Activated naive CD8-positive, alpha-beta T cell treated with anti-CD3 and anti-CD28 coated beads, Interleukin-2, amount 10 ng/mL, durations not matched to agents 7 days and 5 days (primary cell): ENCODE results near the gene THSD1. TPM values are rescaled to one million over a fixed set of nuclear protein-coding genes. Genes with fewer than 3 reads are reported as not detected.
"Not testable (repeated sequence)": the region's sequence is repeated elsewhere in the genome, so short reads cannot be mapped to it uniquely, and the experiment has no call there.

Source experiments
- ATAC-seq: fragments of 150-1000 bp; cut with Tn5 transposase; one replicate; pipeline ENCODE4 v1.10.0; 2021; ENCODE audit warnings: low read depth, moderate library complexity
- POLR2A ChIA-PET: fragments of 350-600 bp; sonication (Branson Sonifier 250); formaldehyde crosslinking; loops from one replicate; lab custom pipeline; 2021; ENCODE audit warnings: antibody characterized with exemption; lab: Charles Lee
- DNase-seq: peaks from one replicate; pipeline ENCODE4 v3.0.0; 2021
- H3K27ac Mint-ChIP-seq: one replicate; pipeline ENCODE4 v1.8.0; 2022; ENCODE audit warnings: mild to moderate bottlenecking, mixed read lengths
- H3K27me3 Mint-ChIP-seq: one replicate; pipeline ENCODE4 v1.8.0; 2022; ENCODE audit warnings: mild to moderate bottlenecking, moderate library complexity, mixed read lengths
- H3K36me3 Mint-ChIP-seq: one replicate; pipeline ENCODE4 v1.8.0; 2021; ENCODE audit warnings: mild to moderate bottlenecking, mixed read lengths
- H3K4me1 Mint-ChIP-seq: one replicate; pipeline ENCODE4 v1.8.0; 2021; ENCODE audit warnings: mixed read lengths
- H3K4me3 Mint-ChIP-seq: one replicate; pipeline ENCODE4 v1.8.0; 2022; ENCODE audit warnings: mild to moderate bottlenecking, moderate library complexity, mixed read lengths
- H3K9me3 Mint-ChIP-seq: one replicate; pipeline ENCODE4 v1.8.0; 2021; ENCODE audit warnings: mixed read lengths
- total RNA-seq, 2 experiments: library from RNA; stranded (reverse); gene quantifications; one replicate each; pipeline ENCODE4 v1.2.3, GENCODE V29; 2021

THSD1 gene
- total RNA-seq, 2 experiments from 2014 or later: 0.47 to 0.54 TPM

DNA sequence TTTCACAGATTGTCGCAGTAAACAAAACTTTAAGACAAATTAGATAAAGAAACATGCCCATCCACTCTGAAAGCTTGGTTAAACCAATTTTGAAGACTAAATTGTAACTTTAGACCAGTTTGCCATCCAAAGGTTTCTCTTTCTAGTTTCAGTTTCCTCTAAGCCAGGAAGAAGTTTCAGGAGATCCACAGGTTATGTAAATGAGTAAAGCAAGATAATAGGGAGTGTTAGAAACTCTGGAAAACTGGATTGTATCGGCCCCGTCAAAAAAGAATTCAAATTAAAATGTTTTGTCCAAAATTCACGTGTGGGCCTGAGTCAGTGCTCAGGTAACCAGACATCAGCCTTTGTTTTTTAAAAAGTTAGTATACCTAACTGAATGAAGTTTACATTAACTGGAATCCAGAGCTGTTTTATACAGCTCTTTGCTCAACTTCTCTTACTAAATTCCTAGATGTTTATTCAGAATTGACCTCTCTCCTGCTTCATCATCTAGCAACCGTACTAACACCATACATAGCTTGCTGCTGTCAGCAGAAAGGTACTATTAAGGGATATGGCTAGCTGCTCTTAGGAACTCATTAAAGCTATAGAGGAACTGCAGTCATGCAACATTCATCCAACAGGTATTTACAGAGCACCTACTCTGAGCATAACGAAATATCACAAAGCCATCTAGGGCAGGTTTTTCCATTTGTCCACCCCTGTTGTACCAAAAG lies 43.6 kb downstream of the THSD1 start:
- H3K9me3 Mint-ChIP-seq, H3K36me3 Mint-ChIP-seq, DNase-seq, H3K27ac Mint-ChIP-seq, POLR2A ChIA-PET, H3K4me1 Mint-ChIP-seq, H3K4me3 Mint-ChIP-seq, ATAC-seq: not testable (repeated sequence)
- H3K27me3 Mint-ChIP-seq: peaks cover 13% of the 10 kb centered on the region

DNA sequence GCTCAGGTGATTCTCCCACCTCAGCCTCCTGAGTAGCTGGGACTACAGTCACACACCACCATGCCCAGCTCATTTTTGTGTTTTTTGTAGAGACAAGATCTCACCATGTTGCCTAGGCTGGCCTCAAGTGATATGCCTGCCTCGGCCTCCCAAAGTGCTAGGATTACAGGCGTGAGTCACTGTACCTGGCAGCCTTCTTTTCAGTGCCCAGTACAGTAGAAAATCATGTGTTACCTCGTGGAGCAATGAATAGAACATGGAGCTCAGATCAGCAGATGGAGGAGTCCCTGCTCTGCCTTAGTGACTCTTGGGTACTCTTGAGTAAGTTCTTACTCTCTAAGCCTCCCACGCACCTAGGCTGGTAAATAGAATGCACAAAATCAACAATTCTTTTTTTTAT lies 44.7 kb downstream of the THSD1 start:
- POLR2A ChIA-PET: no interaction called here
- Mint-ChIP-seq H3K27ac (no peak overlapping the region), H3K4me3 (no peak overlapping the region), H3K27me3 (peaks cover 14% of the 10 kb centered on the region), H3K36me3 (no peaks in the 10 kb centered on the region), H3K9me3 (no peaks in the 10 kb centered on the region), H3K4me1 (no peaks in the 10 kb centered on the region)
- ATAC-seq (no peak), DNase-seq (no peak)

DNA sequence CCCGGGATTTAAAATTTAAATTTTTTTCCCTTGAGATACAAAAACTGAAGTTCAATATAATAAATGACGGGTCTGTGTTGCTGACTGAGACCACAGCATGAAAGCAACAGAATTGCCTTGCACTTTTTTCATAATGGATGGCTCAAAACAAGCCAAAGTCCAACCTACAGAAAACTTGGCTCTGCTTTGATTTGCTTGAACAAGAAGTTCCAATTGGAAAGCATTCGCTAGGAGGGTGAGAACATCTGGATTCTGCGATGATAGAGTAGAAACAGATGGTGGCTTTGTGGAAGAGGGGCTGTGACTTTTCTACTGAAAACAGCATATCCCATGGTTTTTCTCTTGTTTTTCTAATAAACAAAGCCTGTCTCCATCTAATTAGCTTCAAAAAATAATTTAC lies 46.4 kb downstream of the THSD1 start:
- H3K4me3 Mint-ChIP-seq: no peak overlapping the region
- no peak overlapping the region for H3K27ac Mint-ChIP-seq
- POLR2A ChIA-PET: no interaction called here
- ATAC-seq (no peak), DNase-seq (no peak)
- peaks cover 19% of the 10 kb centered on the region for H3K27me3 Mint-ChIP-seq
- no peaks in the 10 kb centered on the region for H3K4me1 Mint-ChIP-seq
- H3K36me3 Mint-ChIP-seq: no peaks in the 10 kb centered on the region
- no peaks in the 10 kb centered on the region for H3K9me3 Mint-ChIP-seq

- no peaks in the 10 kb centered on the region for H3K9me3 Mint-ChIP-seq
- H3K4me1 Mint-ChIP-seq: no peaks in the 10 kb centered on the region
- no peaks in the 10 kb centered on the region for H3K36me3 Mint-ChIP-seq
- ATAC-seq (no peak), DNase-seq (no peak)
- H3K27me3 Mint-ChIP-seq: peaks cover 29% of the 10 kb centered on the region
- no peak overlapping the region for H3K4me3 Mint-ChIP-seq
- H3K27ac Mint-ChIP-seq: no peak overlapping the region
- POLR2A ChIA-PET: no interaction called here
Observed at GRCh38 chr13:52356327-52356726, 49.6 kb downstream of the THSD1 start.

DNA sequence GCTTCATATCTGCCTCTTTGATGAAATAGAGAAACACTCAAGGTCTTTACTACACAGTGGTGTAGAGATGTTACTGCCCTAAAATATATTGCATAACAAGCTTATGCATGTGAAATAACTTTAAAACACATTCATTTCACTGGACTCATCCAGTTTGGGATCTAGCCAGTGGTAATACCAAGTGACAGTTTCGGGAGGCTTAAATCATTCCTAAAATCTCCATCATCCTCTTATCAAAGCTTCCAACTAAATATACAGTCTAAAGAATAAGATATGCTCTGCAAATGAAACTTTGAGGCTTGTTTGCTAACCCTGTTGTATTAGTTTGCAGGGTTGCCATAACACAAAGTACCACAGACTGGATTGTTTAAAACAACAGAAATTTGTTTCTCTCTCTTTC lies 52.8 kb downstream of the THSD1 start:
- DNase-seq: no peak
- POLR2A ChIA-PET: no interaction called here
- Mint-ChIP-seq H3K4me1 (no peaks in the 10 kb centered on the region), H3K36me3 (no peaks in the 10 kb centered on the region), H3K9me3 (peaks cover 1% of the 10 kb centered on the region), H3K27ac (no peak overlapping the region), H3K4me3 (no peak overlapping the region), H3K27me3 (peaks cover 31% of the 10 kb centered on the region)
- ATAC-seq: no peak

- Mint-ChIP-seq H3K4me1 (no peaks in the 10 kb centered on the region), H3K27me3 (peaks cover 21% of the 10 kb centered on the region), H3K9me3 (peaks cover 1% of the 10 kb centered on the region), H3K36me3 (no peaks in the 10 kb centered on the region), H3K4me3 (no peak overlapping the region), H3K27ac (no peak overlapping the region)
- DNase-seq (no peak), ATAC-seq (no peak)
- POLR2A ChIA-PET: no interaction called here
Observed at GRCh38 chr13:52348983-52349780, 56.8 kb downstream of the THSD1 start.

DNA sequence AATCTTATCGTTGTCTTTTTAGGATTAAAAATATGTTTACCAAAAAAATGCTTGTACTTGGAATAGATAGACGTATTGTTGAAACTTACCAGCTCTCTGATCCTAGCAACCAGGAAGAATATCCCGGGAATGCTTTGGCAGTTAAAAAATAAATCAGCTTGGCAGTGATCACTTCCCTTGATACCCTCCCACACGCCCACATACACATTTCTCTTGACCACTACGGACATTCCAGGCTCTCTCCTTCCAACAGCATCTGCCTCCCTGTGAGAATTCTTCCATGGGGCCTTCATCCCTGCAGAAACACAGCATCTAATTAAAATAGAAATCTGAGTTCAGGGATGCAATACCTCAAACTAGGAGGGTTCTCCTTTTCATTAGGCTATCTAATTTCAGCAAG lies 57.9 kb downstream of the THSD1 start:
- no peak overlapping the region for H3K4me3 Mint-ChIP-seq
- H3K27ac Mint-ChIP-seq: no peak overlapping the region
- peaks cover 1% of the 10 kb centered on the region for H3K9me3 Mint-ChIP-seq
- no peaks in the 10 kb centered on the region for H3K36me3 Mint-ChIP-seq
- POLR2A ChIA-PET: no interaction called here
- no peak for ATAC-seq
- DNase-seq: no peak
- peaks cover 2% of the 10 kb centered on the region for H3K4me1 Mint-ChIP-seq
- peaks cover 17% of the 10 kb centered on the region for H3K27me3 Mint-ChIP-seq

DNA sequence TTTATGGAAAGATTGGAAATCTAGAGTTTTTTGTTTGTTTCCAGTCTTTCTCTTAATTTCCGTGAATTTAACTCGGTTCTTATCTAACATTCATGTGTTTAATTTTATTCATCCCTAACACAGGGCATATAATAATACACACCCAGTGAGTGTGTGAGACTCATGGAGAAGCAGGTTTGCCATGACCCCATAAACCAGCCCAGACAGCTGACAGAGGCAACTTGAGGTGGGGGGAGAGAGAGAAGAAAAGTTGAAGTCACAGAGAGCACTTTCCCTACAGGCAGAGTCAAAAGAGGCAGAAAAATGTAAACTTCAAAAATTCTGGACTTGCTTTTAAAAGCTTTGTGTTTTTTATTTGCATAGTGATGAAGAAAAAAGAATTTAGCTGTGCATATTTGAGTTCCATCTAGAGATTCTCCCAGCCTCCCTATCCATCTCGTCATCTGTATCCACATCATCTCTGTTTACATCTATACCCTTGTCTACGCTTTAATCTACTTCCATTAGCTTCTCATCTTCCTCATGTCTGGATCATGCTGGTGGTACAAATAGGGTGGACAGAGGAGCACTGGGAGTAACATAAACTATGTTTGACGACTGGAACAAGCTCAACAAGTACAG lies 60.2 kb downstream of the THSD1 start:
- Mint-ChIP-seq H3K4me3 (no peak overlapping the region), H3K27ac (no peak overlapping the region), H3K36me3 (no peaks in the 10 kb centered on the region), H3K9me3 (peaks cover 1% of the 10 kb centered on the region), H3K4me1 (peaks cover 2% of the 10 kb centered on the region), H3K27me3 (peaks cover 10% of the 10 kb centered on the region)
- no peak for DNase-seq
- POLR2A ChIA-PET: no interaction called here
- ATAC-seq: no peak

DNA sequence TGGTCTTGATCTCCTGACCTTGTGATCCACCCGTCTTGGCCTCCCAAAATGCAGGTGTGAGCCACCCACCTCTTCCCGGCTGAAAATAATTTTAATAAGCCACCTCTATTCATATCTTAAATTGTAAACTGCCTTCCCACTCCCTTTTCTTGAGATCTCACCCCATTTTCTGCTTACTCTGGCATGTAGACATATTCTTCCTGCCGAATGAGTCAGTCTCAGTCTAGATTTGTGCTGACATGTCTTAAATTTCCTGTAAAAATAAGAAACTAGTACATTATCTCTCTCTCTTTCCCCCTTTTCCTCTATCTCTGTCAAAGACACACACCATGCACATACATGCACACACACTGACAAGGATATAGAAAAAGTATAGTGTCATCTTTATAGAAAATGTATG lies 60.9 kb downstream of the THSD1 start:
- no peaks in the 10 kb centered on the region for H3K36me3 Mint-ChIP-seq
- peaks cover 10% of the 10 kb centered on the region for H3K27me3 Mint-ChIP-seq
- H3K27ac Mint-ChIP-seq: no peak overlapping the region
- H3K9me3 Mint-ChIP-seq: peaks cover 1% of the 10 kb centered on the region
- DNase-seq: no peak
- no peak overlapping the region for H3K4me3 Mint-ChIP-seq
- peaks cover 2% of the 10 kb centered on the region for H3K4me1 Mint-ChIP-seq
- POLR2A ChIA-PET: no interaction called here
- no peak for ATAC-seq

GRCh38 chr13:52344108-52344507 lies 61.9 kb downstream of the THSD1 start:
- no peak overlapping the region for H3K4me3 Mint-ChIP-seq
- peaks cover 10% of the 10 kb centered on the region for H3K27me3 Mint-ChIP-seq
- H3K36me3 Mint-ChIP-seq: no peaks in the 10 kb centered on the region
- DNase-seq (no peak), ATAC-seq (no peak)
- no peaks in the 10 kb centered on the region for H3K9me3 Mint-ChIP-seq
- no peak overlapping the region for H3K27ac Mint-ChIP-seq
- H3K4me1 Mint-ChIP-seq: peaks cover 2% of the 10 kb centered on the region
- POLR2A ChIA-PET: interaction anchor here (2.1 kb wide), 1 partner anchor 106 kb away, joined by 8 read pairs; the partner anchor contains the start of gene VPS36

GRCh38 chr13:52342203-52342602 lies 63.8 kb downstream of the THSD1 start:
- H3K27me3 Mint-ChIP-seq: peaks cover 10% of the 10 kb centered on the region
- H3K27ac Mint-ChIP-seq, H3K4me3 Mint-ChIP-seq, H3K4me1 Mint-ChIP-seq, DNase-seq, H3K9me3 Mint-ChIP-seq, H3K36me3 Mint-ChIP-seq, ATAC-seq: not testable (repeated sequence)
- POLR2A ChIA-PET: interaction anchor here (2.1 kb wide), 1 partner anchor 108 kb away, joined by 8 read pairs; the partner anchor contains the start of gene VPS36

DNA sequence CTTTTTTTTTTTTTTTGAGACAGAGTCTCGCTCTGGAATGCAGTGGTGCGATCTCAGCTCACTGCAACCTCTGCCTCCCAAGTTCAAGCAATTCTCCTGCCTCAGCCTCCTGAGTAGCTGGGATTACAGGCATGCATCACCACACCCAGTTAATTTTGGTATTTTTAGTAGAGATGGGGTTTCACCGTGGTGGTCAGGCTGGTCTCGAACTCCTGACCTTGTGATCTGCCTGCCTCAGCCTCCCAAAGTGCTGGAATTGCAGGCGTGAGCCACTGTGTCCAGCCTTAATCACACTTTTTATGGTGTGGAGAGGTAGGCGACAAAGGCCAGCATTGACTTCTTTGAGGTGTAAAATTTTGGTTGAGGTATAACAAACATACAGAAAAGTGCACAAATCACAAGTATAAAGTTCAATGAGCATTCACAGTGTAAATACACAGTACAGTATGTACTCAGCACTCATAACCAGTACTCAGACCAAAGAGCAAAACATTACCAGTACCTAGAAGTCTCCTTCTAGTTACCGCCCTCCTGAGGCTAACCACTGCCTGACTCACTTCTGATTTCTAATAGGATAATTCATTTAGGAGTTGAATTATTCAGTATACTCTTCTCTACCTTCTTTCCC lies 68.0 kb downstream of the THSD1 start:
- H3K9me3 Mint-ChIP-seq, H3K27me3 Mint-ChIP-seq, POLR2A ChIA-PET, DNase-seq, H3K36me3 Mint-ChIP-seq, H3K4me3 Mint-ChIP-seq, H3K27ac Mint-ChIP-seq, H3K4me1 Mint-ChIP-seq: not testable (repeated sequence)
- ATAC-seq: peak; percentile 47

DNA sequence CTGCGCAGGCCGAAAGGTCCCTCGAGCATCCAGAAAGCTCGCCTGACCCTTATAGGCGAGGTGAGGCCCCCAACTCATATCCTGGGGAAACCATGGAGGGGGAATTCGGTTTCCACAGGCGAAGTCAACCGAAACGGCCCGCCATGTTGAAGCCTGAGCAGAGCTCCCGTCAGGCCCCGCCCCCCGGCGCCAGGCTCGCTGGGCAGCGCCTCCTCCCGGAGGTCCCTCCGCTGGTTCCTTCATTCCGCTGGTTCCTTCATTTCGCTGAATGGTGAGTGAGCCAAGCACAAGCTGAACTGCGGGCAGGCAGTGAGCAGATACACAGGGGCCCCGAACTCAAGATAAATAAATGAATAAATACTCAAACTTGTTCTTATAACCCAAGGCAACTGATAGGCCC lies 71.9 kb downstream of the THSD1 start:
- H3K9me3 Mint-ChIP-seq, DNase-seq, H3K4me3 Mint-ChIP-seq, H3K27me3 Mint-ChIP-seq, ATAC-seq, H3K36me3 Mint-ChIP-seq, POLR2A ChIA-PET, H3K27ac Mint-ChIP-seq, H3K4me1 Mint-ChIP-seq: not testable (repeated sequence)
